ENCODE measurements around the gene PDE7B.
A peak's percentile ranks its signal among the peaks of the same experiment; 100 is the strongest.

PDE7B gene

DNA sequence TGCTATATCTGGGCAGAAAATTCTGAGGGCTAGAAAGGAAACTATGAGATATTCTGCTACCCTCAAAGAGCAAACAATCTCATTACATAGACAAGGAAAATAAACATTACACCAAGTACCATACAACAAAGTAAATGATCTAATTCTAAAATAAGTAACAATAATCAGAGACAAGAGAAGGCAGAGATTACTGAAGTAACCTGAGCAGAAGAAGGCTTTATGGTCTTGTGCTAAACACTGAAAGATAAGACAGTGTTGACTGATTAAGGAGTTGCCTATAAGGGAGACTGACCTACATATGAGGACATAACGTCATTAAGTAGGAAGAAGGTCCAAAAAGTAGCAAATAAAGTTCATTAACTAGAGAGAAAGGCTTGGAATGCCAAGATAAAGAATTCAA is 264.4 kb downstream of the PDE7B start (continued):
- TF ChIP-seq ZBTB1 (tag by site-specific recombination; IDR thresholded peaks at IDR 0.05) (no peak), ZNF664 (tag by site-specific recombination; IDR thresholded peaks at IDR 0.05) (no peak), WT1 (tag by site-specific recombination; IDR thresholded peaks at IDR 0.05) (peak; percentile 11; the same call in 1 of the 2 replicates), SCRT1 (tag by site-specific recombination; IDR thresholded peaks at IDR 0.05; ENCODE audit: borderline replicate concordance) (no peak), ZNF529 (tag by site-specific recombination; IDR thresholded peaks at IDR 0.05; ENCODE audit: insufficient replicate concordance) (no peak), KLF9 (tag by site-specific recombination; IDR thresholded peaks at IDR 0.05; ENCODE audit: low read depth) (no peak), ZNF341 (tag by site-specific recombination; IDR thresholded peaks at IDR 0.05; ENCODE audit: low read depth) (no peak), ZNF121 (tag by site-specific recombination; IDR thresholded peaks at IDR 0.05) (no peak), ZFHX2 (tag by site-specific recombination; conservative IDR thresholded peaks at IDR 0.05) (no peak), ZNF184 (tag by site-specific recombination; IDR thresholded peaks at IDR 0.05) (no peak), GFI1B (tag by site-specific recombination; IDR thresholded peaks at IDR 0.05) (peak; percentile 64), ZNF366 (tag by site-specific recombination; conservative IDR thresholded peaks at IDR 0.05) (peak; percentile 57), ZNF169 (tag by site-specific recombination; IDR thresholded peaks at IDR 0.05) (no peak), MEIS1 (CRISPR knock-in tag; IDR thresholded peaks at IDR 0.05; ENCODE audit: borderline replicate concordance) (no peak), ZNF510 (tag by site-specific recombination; IDR thresholded peaks at IDR 0.05; ENCODE audit: insufficient replicate concordance) (no peak), ZNF175 (tag by site-specific recombination; IDR thresholded peaks at IDR 0.05) (no peak), ZNF76 (tag by site-specific recombination; IDR thresholded peaks at IDR 0.05; ENCODE audit: borderline replicate concordance, low read depth) (no peak), MYNN (tag by site-specific recombination; IDR thresholded peaks at IDR 0.05; ENCODE audit: borderline replicate concordance) (no peak), ZNF214 (tag by site-specific recombination; IDR thresholded peaks at IDR 0.05; ENCODE audit: borderline replicate concordance) (no peak), ZNF785 (tag by site-specific recombination; IDR thresholded peaks at IDR 0.05) (no peak), ZNF16 (tag by site-specific recombination; IDR thresholded peaks at IDR 0.05; ENCODE audit: low read depth) (no peak), ZNF707 (tag by site-specific recombination; IDR thresholded peaks at IDR 0.05) (no peak), ZNF544 (tag by site-specific recombination; IDR thresholded peaks at IDR 0.05) (no peak), ZNF48 (tag by site-specific recombination; IDR thresholded peaks at IDR 0.05) (no peak), ZNF561 (tag by site-specific recombination; IDR thresholded peaks at IDR 0.05; ENCODE audit: borderline replicate concordance) (no peak), ZNF2 (tag by site-specific recombination; IDR thresholded peaks at IDR 0.05) (no peak), ZNF530 (tag by site-specific recombination; IDR thresholded peaks at IDR 0.05; ENCODE audit: low read depth) (no peak), KLF10 (tag by site-specific recombination; IDR thresholded peaks at IDR 0.05) (no peak), ZNF133 (tag by site-specific recombination; IDR thresholded peaks at IDR 0.05) (no peak), ZNF596 (tag by site-specific recombination; IDR thresholded peaks at IDR 0.05) (no peak), FEZF1 (tag by site-specific recombination; IDR thresholded peaks at IDR 0.05) (peak; percentile 62), ZNF211 (tag by site-specific recombination; IDR thresholded peaks at IDR 0.05; ENCODE audit: low read depth) (no peak), ZNF677 (tag by site-specific recombination; IDR thresholded peaks at IDR 0.05) (no peak), ZNF433 (tag by site-specific recombination; IDR thresholded peaks at IDR 0.05; ENCODE audit: low read depth) (no peak), ZBTB21 (tag by site-specific recombination; IDR thresholded peaks at IDR 0.05) (no peak), ZNF426 (tag by site-specific recombination; IDR thresholded peaks at IDR 0.05) (no peak), ZIC2 (tag by site-specific recombination; IDR thresholded peaks at IDR 0.05) (no peak)
- TF ChIP-seq, protein P1, sequence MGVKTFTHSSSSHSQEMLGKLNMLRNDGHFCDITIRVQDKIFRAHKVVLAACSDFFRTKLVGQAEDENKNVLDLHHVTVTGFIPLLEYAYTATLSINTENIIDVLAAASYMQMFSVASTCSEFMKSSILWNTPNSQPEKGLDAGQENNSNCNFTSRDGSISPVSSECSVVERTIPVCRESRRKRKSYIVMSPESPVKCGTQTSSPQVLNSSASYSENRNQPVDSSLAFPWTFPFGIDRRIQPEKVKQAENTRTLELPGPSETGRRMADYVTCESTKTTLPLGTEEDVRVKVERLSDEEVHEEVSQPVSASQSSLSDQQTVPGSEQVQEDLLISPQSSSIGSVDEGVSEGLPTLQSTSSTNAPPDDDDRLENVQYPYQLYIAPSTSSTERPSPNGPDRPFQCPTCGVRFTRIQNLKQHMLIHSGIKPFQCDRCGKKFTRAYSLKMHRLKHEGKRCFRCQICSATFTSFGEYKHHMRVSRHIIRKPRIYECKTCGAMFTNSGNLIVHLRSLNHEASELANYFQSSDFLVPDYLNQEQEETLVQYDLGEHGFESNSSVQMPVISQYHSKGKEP (tag by site-specific recombination; IDR thresholded peaks at IDR 0.05): no peak
- TF ChIP-seq, protein P2, sequence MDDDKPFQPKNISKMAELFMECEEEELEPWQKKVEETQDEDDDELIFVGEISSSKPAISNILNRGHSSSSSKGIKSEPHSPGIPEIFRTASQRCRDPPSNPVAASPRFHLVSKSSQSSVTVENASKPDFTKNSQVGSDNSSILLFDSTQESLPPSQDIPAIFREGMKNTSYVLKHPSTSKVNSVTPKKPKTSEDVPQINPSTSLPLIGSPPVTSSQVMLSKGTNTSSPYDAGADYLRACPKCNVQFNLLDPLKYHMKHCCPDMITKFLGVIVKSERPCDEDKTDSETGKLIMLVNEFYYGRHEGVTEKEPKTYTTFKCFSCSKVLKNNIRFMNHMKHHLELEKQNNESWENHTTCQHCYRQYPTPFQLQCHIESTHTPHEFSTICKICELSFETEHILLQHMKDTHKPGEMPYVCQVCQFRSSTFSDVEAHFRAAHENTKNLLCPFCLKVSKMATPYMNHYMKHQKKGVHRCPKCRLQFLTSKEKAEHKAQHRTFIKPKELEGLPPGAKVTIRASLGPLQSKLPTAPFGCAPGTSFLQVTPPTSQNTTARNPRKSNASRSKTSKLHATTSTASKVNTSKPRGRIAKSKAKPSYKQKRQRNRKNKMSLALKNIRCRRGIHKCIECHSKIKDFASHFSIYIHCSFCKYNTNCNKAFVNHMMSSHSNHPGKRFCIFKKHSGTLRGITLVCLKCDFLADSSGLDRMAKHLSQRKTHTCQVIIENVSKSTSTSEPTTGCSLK (tag by site-specific recombination; IDR thresholded peaks at IDR 0.05): no peak
- TF ChIP-seq, protein P3, sequence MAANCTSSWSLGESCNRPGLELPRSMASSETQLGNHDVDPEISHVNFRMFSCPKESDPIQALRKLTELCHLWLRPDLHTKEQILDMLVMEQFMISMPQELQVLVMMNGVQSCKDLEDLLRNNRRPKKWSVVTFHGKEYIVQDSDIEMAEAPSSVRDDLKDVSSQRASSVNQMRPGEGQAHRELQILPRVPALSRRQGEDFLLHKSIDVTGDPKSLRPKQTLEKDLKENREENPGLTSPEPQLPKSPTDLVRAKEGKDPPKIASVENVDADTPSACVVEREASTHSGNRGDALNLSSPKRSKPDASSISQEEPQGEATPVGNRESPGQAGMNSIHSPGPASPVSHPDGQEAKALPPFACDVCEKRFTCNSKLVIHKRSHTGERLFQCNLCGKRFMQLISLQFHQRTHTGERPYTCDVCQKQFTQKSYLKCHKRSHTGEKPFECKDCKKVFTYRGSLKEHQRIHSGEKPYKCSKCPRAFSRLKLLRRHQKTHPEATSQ (tag by site-specific recombination; IDR thresholded peaks at IDR 0.05): no peak

Data from HEK293 (cell line).